Ishikawa (cell line): ENCODE measurements around the gene PRDM10.

ENCODE experiments used
- CEBPB ChIP-seq: IDR thresholded peaks from 2 replicates; pipeline ENCODE4 v1.6.1; 2012
- CREB1 ChIP-seq: IDR thresholded peaks from 2 replicates; pipeline ENCODE4 v1.6.1; 2012; ENCODE audit warnings: low read depth
- EGR1 ChIP-seq: IDR thresholded peaks from 2 replicates; pipeline ENCODE4 v1.6.1; 2012
- EP300 ChIP-seq: IDR thresholded peaks from 2 replicates; pipeline ENCODE4 v1.6.1; 2012; ENCODE audit warnings: borderline replicate concordance
- FOXM1 ChIP-seq: IDR thresholded peaks from 2 replicates; pipeline ENCODE4 v1.6.1; 2012; ENCODE audit warnings: low read depth, borderline replicate concordance
- NFIC ChIP-seq: IDR thresholded peaks from 2 replicates; pipeline ENCODE4 v1.6.1; 2012
- RAD21 ChIP-seq: IDR thresholded peaks from 2 replicates; pipeline ENCODE4 v1.6.1; 2012; ENCODE audit warnings: low read depth
- REST ChIP-seq: IDR thresholded peaks from 2 replicates; pipeline ENCODE4 v1.6.1; 2012; ENCODE audit warnings: low read depth, mild to moderate bottlenecking
- TAF1 ChIP-seq: IDR thresholded peaks from 2 replicates; pipeline ENCODE4 v1.6.1; 2012; ENCODE audit warnings: low read depth, mild to moderate bottlenecking
- TCF12 ChIP-seq: IDR thresholded peaks from 2 replicates; pipeline ENCODE4 v1.6.1; 2012; ENCODE audit warnings: low read depth
- YY1 ChIP-seq: IDR thresholded peaks from 2 replicates; pipeline ENCODE4 v1.6.1; 2012; ENCODE audit warnings: low read depth
- ZBTB7A ChIP-seq: IDR thresholded peaks from 2 replicates; pipeline ENCODE4 v1.6.1; 2012; ENCODE audit warnings: low read depth
- TF ChIP-seq, protein P1 (sequence below): IDR thresholded peaks from 2 replicates; pipeline ENCODE4 v1.6.1; 2012
- TF ChIP-seq, protein P2 (sequence below): IDR thresholded peaks from 2 replicates; pipeline ENCODE4 v1.6.1; 2012

DNA sequence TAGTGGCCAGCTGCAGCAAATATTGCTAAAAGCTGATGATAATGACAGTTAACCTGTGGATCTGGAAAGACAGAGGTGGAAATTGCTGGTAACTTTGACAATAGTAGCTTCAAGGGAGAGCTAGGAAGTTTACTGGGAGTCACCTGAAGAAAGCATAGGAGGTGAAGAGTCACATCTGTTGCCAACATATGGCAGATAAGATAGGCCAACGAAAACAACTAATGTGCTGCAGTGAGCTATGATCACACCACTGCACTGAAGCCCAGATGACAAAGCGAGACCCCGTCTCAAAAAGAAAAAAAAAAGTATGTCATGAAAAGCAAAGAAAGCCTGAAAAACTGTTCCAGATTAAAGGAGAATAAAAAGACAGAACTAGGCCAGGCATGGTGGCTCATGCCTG, 4.3 kb upstream of the PRDM10 start:
- TF ChIP-seq YY1 (no peak), TCF12 (no peak), ZBTB7A (no peak), FOXM1 (no peak), EP300 (no peak), TAF1 (no peak), REST (no peak), CREB1 (no peak), RAD21 (no peak), CEBPB (no peak), EGR1 (no peak), NFIC (no peak)
- TF ChIP-seq, protein P1, sequence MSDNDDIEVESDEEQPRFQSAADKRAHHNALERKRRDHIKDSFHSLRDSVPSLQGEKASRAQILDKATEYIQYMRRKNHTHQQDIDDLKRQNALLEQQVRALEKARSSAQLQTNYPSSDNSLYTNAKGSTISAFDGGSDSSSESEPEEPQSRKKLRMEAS: no peak
- TF ChIP-seq, protein P2, sequence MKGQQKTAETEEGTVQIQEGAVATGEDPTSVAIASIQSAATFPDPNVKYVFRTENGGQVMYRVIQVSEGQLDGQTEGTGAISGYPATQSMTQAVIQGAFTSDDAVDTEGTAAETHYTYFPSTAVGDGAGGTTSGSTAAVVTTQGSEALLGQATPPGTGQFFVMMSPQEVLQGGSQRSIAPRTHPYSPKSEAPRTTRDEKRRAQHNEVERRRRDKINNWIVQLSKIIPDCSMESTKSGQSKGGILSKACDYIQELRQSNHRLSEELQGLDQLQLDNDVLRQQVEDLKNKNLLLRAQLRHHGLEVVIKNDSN: no peak
